IgD-negative memory B cell (primary cell): ENCODE data around the gene PRKCB. TPM values are rescaled to one million over a fixed set of nuclear protein-coding genes. Genes with fewer than 3 reads are reported as not detected.
A peak's percentile ranks its signal among the peaks of the same experiment; 100 is the strongest.
"Not testable (repeated sequence)": the region's sequence is repeated elsewhere in the genome, so short reads cannot be mapped to it uniquely, and the experiment has no call there.

Experiments
- H3K27ac Mint-ChIP-seq, 3 donors: one replicate each; pipeline ENCODE4 v1.8.0; 2020 to 2022; ENCODE audit warnings: mild to moderate bottlenecking in 3 of 3, mixed read lengths in 3 of 3, moderate library complexity in 1 of 3
- H3K27me3 Mint-ChIP-seq: one replicate; pipeline ENCODE4 v1.8.0; 2021; ENCODE audit warnings: mixed read lengths
- H3K36me3 Mint-ChIP-seq: one replicate; pipeline ENCODE4 v1.8.0; 2020; ENCODE audit warnings: mild to moderate bottlenecking, mixed read lengths
- H3K4me1 Mint-ChIP-seq, 3 donors: one replicate each; pipeline ENCODE4 v1.8.0; 2020 to 2022; ENCODE audit warnings: mixed read lengths in 3 of 3, mild to moderate bottlenecking in 1 of 3
- H3K4me3 Mint-ChIP-seq, 4 donors: one replicate each; pipeline ENCODE4 v1.8.0; 2020 to 2022; ENCODE audit warnings: mild to moderate bottlenecking in 4 of 4, mixed read lengths in 4 of 4, moderate library complexity in 3 of 4
- H3K9me3 Mint-ChIP-seq, 3 donors: one replicate each; pipeline ENCODE4 v1.8.0; 2020 to 2021; ENCODE audit warnings: mixed read lengths in 3 of 3, mild to moderate bottlenecking in 1 of 3
- polyA plus RNA-seq: library from polyadenylated mRNA; unstranded; fragments of 300-500 nt; fragmentation: Illumina TruSeq; gene quantifications from one replicate; pipeline ENCODE4 v1.2.3, GENCODE V29; 2021

PRKCB gene
- polyA plus RNA-seq, 1 donor from 2014 or later: 181 TPM

- H3K36me3 Mint-ChIP-seq: peaks cover 23% of the 10 kb centered on the region
- no peaks in the 10 kb centered on the region for H3K27me3 Mint-ChIP-seq
- H3K4me3 Mint-ChIP-seq: peak overlapping the region in 2 of 4 donors; percentile 17 to 61
- peaks cover 60 to 74% (median 73%) of the 10 kb centered on the region in 3 donors for H3K4me1 Mint-ChIP-seq
- H3K27ac Mint-ChIP-seq: peak overlapping the region in 1 of 3 donors; percentile 19
- no peaks in the 10 kb centered on the region for H3K9me3 Mint-ChIP-seq
These were observed 63.1 kb downstream of the PRKCB start for GRCh38 chr16:23898682-23899430.

- Mint-ChIP-seq H3K9me3 (no peaks in the 10 kb centered on the region), H3K27me3 (no peaks in the 10 kb centered on the region), H3K4me3 (peak overlapping the region in 1 of 4 donors; percentile 79), H3K27ac (peak overlapping the region in 2 of 3 donors; percentile 61 to 84), H3K4me1 (peaks cover 66 to 76% (median 70%) of the 10 kb centered on the region in 3 donors), H3K36me3 (peaks cover 18% of the 10 kb centered on the region)
These were observed 64.1 kb downstream of the PRKCB start for GRCh38 chr16:23899869-23900268.

DNA sequence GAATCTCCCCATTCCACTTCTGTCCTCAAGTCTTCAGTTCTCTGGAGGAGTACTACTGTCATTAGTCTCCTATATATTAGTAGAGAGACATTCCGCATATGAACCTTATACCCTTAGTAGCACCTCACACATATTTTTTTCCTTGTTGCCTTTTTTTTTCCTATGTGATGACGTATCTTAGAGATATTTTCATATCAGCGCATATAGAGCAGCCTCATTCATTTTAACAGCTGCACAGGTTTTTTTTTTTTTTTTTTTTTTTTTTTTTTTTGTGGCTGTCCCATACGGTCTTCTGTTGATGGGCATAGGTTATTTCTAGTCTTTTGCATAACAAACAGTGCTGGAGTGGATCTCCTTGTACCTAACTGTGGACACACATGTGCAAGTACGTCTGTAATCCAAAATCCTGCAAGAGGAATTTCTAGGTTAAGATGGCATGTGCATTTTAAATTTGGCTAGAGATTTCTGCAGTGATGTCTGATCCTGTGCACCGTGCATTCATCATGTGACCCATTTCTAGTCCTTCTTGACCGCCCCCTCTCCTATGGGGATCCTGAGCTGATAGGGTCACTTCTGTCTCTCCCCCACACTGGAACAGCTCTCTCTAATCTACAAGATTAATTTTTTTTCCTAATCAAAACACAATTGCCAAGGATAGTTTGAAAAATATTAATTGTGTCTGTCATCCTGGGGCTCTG, 64.8 kb downstream of the PRKCB start:
- Mint-ChIP-seq H3K9me3 (no peaks in the 10 kb centered on the region), H3K36me3 (peaks cover 17% of the 10 kb centered on the region), H3K27ac (peak overlapping the region in 1 of 3 donors; percentile 84), H3K4me1 (peaks cover 59 to 76% (median 69%) of the 10 kb centered on the region in 3 donors), H3K4me3 (peak overlapping the region in 3 of 4 donors; percentile 44 to 80 (median 79)), H3K27me3 (no peaks in the 10 kb centered on the region)

- no peaks in the 10 kb centered on the region for H3K9me3 Mint-ChIP-seq
- H3K27me3 Mint-ChIP-seq: no peaks in the 10 kb centered on the region
- peak overlapping the region in 2 of 3 donors; percentile 84 to 96 for H3K27ac Mint-ChIP-seq
- peaks cover 60 to 80% (median 69%) of the 10 kb centered on the region in 3 donors for H3K4me1 Mint-ChIP-seq
- H3K4me3 Mint-ChIP-seq: peak overlapping the region; percentile 6 to 77 (median 54)
- peaks cover 15% of the 10 kb centered on the region for H3K36me3 Mint-ChIP-seq
These were observed 65.6 kb downstream of the PRKCB start for GRCh38 chr16:23901178-23902033.

DNA sequence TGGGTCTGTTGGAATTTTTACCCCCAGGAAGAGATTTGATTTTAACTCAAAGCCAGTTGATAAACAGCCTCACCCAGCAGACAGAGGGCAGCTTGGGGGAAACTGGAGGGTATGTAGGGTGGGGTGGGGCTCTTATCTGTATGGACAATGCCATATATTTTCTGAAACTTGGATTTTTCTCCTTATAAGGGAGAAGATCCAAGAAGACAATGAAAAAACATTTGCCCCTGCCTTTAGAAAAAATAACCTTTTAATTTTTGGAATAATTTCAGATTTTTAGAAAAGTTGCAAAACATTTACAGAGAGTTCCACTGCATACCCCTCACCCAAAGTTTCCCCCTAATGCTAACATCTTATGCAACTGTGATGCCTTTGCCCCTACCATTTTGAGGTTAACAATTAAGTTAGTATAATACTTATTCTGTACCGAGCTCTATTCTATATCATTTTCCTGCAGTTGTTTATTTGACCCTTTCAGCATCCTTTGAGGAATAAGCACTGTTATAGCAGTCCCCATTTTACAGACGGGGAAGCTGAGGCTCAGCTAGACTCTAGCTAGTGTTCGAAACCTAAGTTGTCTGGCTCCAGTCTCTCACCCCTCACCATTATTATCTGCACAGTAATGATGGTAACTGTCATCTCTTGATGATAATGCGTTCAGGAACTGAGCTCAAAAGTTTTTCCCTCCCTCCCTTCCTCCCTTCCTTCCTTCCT, 66.4 kb downstream of the PRKCB start:
- Mint-ChIP-seq H3K27ac (peak overlapping the region in 2 of 3 donors; percentile 59 to 96), H3K9me3 (no peaks in the 10 kb centered on the region), H3K36me3 (peaks cover 15% of the 10 kb centered on the region), H3K27me3 (no peaks in the 10 kb centered on the region), H3K4me3 (peak overlapping the region in 2 of 4 donors; percentile 72 to 77), H3K4me1 (peaks cover 60 to 83% (median 69%) of the 10 kb centered on the region in 3 donors)

- H3K4me1 Mint-ChIP-seq: peaks cover 61 to 85% (median 67%) of the 10 kb centered on the region in 3 donors
- peak overlapping the region in 1 of 4 donors; percentile 68 for H3K4me3 Mint-ChIP-seq
- H3K27ac Mint-ChIP-seq: peak overlapping the region; percentile 59 to 87 (median 80)
- H3K27me3 Mint-ChIP-seq: no peaks in the 10 kb centered on the region
- H3K9me3 Mint-ChIP-seq: no peaks in the 10 kb centered on the region
- H3K36me3 Mint-ChIP-seq: peaks cover 12% of the 10 kb centered on the region
These were observed 67.1 kb downstream of the PRKCB start for GRCh38 chr16:23902748-23903414.

DNA sequence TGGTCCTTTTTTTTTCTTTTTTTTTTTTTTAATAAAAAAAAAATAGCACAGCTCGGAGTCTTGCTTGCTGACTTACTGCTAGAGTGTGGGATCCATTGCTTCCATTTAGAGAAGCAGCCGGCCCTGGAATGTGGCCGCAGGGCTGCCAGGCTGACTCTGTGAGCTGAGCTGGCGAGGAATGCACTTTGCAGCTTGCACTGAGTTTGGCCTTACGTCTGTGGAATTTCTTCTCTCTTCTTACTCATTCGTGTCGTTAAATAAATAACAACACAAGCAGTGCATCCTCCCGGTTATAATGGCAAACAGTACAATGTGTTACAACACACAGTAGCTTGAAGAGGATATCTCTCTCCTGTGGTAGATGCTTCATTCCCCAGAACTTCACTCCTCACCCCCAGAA, 69.2 kb downstream of the PRKCB start:
- H3K27me3 Mint-ChIP-seq: no peaks in the 10 kb centered on the region
- peak overlapping the region in 1 of 4 donors; percentile 51 for H3K4me3 Mint-ChIP-seq

DNA sequence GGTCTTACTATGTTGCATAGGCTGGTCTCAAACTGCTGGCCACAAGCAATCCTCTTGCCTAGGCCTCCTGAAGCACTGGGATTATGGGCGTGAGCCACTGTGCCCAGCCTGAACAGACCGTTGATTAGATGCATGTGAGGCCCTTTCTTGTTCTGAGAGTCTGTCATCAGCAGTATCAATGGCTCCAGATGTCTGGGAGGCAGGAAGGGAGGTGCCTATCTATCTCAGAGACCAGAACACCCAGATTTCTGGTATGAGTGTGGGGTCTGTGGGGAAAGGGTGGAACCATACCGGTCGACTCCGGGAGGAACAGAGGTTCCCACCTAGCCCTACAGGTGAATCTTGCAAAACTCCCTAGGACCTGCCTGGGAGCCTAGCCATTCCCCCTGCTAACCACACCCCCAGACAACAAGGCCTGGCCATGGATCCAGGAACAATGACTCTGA, 71.7 kb downstream of the PRKCB start:
- Mint-ChIP-seq H3K27me3 (no peaks in the 10 kb centered on the region), H3K4me3 (peak overlapping the region in 3 of 4 donors; percentile 6 to 67 (median 55)), H3K4me1 (peaks cover 64 to 72% (median 72%) of the 10 kb centered on the region in 3 donors), H3K36me3 (peaks cover 8% of the 10 kb centered on the region), H3K27ac (peak overlapping the region; percentile 48 to 87 (median 80)), H3K9me3 (no peaks in the 10 kb centered on the region)

More for the DNA sequence above, 69.2 kb downstream of the PRKCB start:
- Mint-ChIP-seq H3K36me3 (peaks cover 12% of the 10 kb centered on the region), H3K27ac (peak overlapping the region in 2 of 3 donors; percentile 59 to 82), H3K4me1 (peaks cover 63 to 83% (median 77%) of the 10 kb centered on the region in 3 donors), H3K9me3 (no peaks in the 10 kb centered on the region)

DNA sequence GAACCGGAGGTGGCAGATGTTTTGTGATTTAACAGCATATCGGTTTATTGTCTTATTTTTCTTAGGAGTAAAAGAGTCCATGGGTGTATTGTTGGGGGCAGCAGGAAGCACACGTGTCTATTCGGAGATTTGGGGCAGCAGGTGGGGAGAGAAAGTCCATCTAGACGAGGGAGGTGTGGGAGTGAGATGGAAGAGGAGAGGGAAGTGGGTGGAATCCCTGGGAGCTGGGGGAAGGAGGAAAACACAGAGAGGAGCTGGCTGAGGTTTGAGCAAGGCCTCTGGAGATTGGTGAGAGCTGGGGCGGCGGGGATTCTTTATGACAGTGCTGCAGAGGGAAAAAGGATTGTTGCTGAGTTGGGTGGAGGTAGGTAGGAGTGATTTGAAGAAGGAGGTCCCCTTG, 72.1 kb downstream of the PRKCB start:
- H3K4me1 Mint-ChIP-seq: peaks cover 62 to 72% (median 71%) of the 10 kb centered on the region in 3 donors
- peak overlapping the region in 3 of 4 donors; percentile 6 to 67 (median 55) for H3K4me3 Mint-ChIP-seq
- H3K27ac Mint-ChIP-seq: peak overlapping the region; percentile 48 to 87 (median 80)
- H3K27me3 Mint-ChIP-seq: no peaks in the 10 kb centered on the region
- peaks cover 8% of the 10 kb centered on the region for H3K36me3 Mint-ChIP-seq
- H3K9me3 Mint-ChIP-seq: no peaks in the 10 kb centered on the region

- H3K9me3 Mint-ChIP-seq: no peaks in the 10 kb centered on the region
- peaks cover 13% of the 10 kb centered on the region for H3K36me3 Mint-ChIP-seq
- peak overlapping the region in 1 of 4 donors; percentile 72 for H3K4me3 Mint-ChIP-seq
- no peaks in the 10 kb centered on the region for H3K27me3 Mint-ChIP-seq
- H3K4me1 Mint-ChIP-seq: peaks cover 62 to 72% (median 70%) of the 10 kb centered on the region in 3 donors
- peak overlapping the region in 2 of 3 donors; percentile 48 to 50 for H3K27ac Mint-ChIP-seq
These were observed 73.0 kb downstream of the PRKCB start for GRCh38 chr16:23908790-23909189.

- H3K9me3 Mint-ChIP-seq: no peaks in the 10 kb centered on the region
- no peaks in the 10 kb centered on the region for H3K27me3 Mint-ChIP-seq
- H3K36me3 Mint-ChIP-seq: peaks cover 13% of the 10 kb centered on the region
- peaks cover 63 to 76% (median 72%) of the 10 kb centered on the region in 3 donors for H3K4me1 Mint-ChIP-seq
- peak overlapping the region in 1 of 4 donors; percentile 69 for H3K4me3 Mint-ChIP-seq
- peak overlapping the region; percentile 19 to 75 (median 65) for H3K27ac Mint-ChIP-seq
These were observed 74.1 kb downstream of the PRKCB start for GRCh38 chr16:23909792-23910418.

DNA sequence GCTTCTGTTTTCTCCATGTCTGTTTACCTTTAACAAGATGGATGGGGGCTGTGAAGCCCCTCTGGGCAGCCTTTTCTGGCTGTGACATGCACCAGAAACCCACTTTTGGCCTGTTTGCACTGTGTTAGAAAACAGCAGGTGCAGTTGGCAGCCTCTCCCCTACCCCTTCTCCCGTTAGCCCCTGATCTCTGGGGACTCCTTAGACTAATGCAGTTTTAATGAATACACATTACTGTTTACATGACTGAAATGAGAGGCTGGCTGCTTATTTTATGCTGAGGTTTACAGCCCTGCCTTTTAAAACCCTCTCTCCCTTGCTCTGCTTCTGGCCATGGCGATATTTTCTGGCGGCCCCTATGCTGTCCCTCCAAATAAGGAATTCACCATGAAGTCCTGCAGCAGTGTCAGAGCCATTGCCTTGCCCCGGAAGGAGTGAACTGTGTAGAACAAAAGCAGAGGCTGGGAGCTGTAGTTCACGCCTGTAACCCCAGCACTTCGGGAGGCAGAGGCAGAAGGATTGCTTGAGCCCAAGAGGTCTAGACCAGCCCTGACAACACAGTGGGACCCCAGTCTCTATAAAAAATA, 79.3 kb downstream of the PRKCB start:
- no peaks in the 10 kb centered on the region for H3K27me3 Mint-ChIP-seq
- H3K4me3 Mint-ChIP-seq: peak overlapping the region in 2 of 4 donors; percentile 55 to 63
- H3K4me1 Mint-ChIP-seq: peaks cover 63 to 67% (median 64%) of the 10 kb centered on the region in 3 donors
- H3K9me3 Mint-ChIP-seq: peaks cover 0 to 5% (median 0%) of the 10 kb centered on the region in 3 donors
- H3K27ac Mint-ChIP-seq: peak overlapping the region in 2 of 3 donors; percentile 29 to 80
- H3K36me3 Mint-ChIP-seq: peaks cover 20% of the 10 kb centered on the region

DNA sequence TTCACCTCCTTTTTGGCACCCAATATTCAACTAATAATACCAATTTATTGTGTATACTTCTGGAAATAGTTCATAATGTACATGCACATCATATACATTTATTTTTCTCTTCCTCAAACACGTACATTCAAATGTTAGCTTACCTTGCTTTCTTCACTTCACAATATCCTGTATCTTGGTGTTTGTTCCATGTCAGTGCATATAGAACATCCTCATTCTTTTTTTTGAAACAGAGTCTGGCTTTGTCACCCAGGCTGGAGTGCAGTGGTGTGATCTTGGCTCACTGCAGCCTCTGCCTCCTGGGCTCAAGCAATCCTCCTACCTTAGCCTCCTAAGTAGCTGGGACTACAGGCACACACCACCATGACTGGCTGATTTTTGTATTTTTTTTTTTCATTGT, 80.8 kb downstream of the PRKCB start:
- Mint-ChIP-seq H3K36me3 (peaks cover 19% of the 10 kb centered on the region), H3K27ac (peak overlapping the region; percentile 63 to 94 (median 84)), H3K4me3 (peak overlapping the region in 3 of 4 donors; percentile 67 to 76 (median 68)), H3K4me1 (peaks cover 59 to 68% (median 65%) of the 10 kb centered on the region in 3 donors)
- not testable (repeated sequence) for H3K9me3 Mint-ChIP-seq, H3K27me3 Mint-ChIP-seq
